ENCODE results near the gene ABCA7.

- TF ChIP-seq CTCF (IDR thresholded peaks at IDR 0.05; ENCODE audit: insufficient read depth, low read length, poor library complexity, severe bottlenecking) = no peak
- no peak for TF ChIP-seq EZH2phosphoT487 (conservative IDR thresholded peaks at IDR 0.05; ENCODE audit: low read length)
Observed at GRCh38 chr19:1026783-1027649, 12.9 kb upstream of the ABCA7 start.

Data from SU-DHL-6 (cell line).